ENCODE data around the gene STRA6. TPM values are rescaled to one million over a fixed set of nuclear protein-coding genes. Genes with fewer than 3 reads are reported as not detected.
A peak's percentile ranks its signal among the peaks of the same experiment; 100 is the strongest.

Gene STRA6, protein sequence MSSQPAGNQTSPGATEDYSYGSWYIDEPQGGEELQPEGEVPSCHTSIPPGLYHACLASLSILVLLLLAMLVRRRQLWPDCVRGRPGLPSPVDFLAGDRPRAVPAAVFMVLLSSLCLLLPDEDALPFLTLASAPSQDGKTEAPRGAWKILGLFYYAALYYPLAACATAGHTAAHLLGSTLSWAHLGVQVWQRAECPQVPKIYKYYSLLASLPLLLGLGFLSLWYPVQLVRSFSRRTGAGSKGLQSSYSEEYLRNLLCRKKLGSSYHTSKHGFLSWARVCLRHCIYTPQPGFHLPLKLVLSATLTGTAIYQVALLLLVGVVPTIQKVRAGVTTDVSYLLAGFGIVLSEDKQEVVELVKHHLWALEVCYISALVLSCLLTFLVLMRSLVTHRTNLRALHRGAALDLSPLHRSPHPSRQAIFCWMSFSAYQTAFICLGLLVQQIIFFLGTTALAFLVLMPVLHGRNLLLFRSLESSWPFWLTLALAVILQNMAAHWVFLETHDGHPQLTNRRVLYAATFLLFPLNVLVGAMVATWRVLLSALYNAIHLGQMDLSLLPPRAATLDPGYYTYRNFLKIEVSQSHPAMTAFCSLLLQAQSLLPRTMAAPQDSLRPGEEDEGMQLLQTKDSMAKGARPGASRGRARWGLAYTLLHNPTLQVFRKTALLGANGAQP
- 7.6 and 9.3 TPM in 2 replicates for total RNA-seq (2021; fragmentation: NEBNext Ultra II Directional; extraction: Animal tissue kit (Norgen Biotek cat#: 25700))
- polyA plus RNA-seq (2011; rRNA removed), result 14.5 and 21.0 TPM in 2 replicates
- polyA plus RNA-seq (2011; cell fraction: cytosol; rRNA removed), result 11.5 TPM
- 54.5 TPM for polyA plus RNA-seq (2011; cell fraction: nucleus; rRNA removed)
- 9.8 to 16.3 TPM (median 13.8 TPM) in 4 replicates for polyA plus RNA-seq (2012, experiment 1 of 2)
- polyA plus RNA-seq (2012, experiment 2 of 2), result 11.1 TPM
- polyA plus RNA-seq (2013, experiment 1 of 2), result 15.0 TPM
- polyA plus RNA-seq (2013, experiment 2 of 2), result 14.0 TPM
- 13.8 and 14.4 TPM in 2 replicates for polyA minus RNA-seq (2011; rRNA and poly(A)+ RNA removed)
- polyA minus RNA-seq (2011; cell fraction: cytosol; rRNA and poly(A)+ RNA removed), result 7.7 TPM
- polyA minus RNA-seq (2011; cell fraction: nucleus; rRNA and poly(A)+ RNA removed), result 39.6 TPM
- long read RNA-seq, experiment 1, partial matches to known transcripts, result 2 of 4 reads
- long read RNA-seq, experiment 1, other reads (novel, unspliced or antisense), result 2 of 4 reads
- long read RNA-seq, experiment 2, partial matches to known transcripts, result 0 of 1 reads
- long read RNA-seq, experiment 2, other reads (novel, unspliced or antisense), result 1 of 1 reads

DNA sequence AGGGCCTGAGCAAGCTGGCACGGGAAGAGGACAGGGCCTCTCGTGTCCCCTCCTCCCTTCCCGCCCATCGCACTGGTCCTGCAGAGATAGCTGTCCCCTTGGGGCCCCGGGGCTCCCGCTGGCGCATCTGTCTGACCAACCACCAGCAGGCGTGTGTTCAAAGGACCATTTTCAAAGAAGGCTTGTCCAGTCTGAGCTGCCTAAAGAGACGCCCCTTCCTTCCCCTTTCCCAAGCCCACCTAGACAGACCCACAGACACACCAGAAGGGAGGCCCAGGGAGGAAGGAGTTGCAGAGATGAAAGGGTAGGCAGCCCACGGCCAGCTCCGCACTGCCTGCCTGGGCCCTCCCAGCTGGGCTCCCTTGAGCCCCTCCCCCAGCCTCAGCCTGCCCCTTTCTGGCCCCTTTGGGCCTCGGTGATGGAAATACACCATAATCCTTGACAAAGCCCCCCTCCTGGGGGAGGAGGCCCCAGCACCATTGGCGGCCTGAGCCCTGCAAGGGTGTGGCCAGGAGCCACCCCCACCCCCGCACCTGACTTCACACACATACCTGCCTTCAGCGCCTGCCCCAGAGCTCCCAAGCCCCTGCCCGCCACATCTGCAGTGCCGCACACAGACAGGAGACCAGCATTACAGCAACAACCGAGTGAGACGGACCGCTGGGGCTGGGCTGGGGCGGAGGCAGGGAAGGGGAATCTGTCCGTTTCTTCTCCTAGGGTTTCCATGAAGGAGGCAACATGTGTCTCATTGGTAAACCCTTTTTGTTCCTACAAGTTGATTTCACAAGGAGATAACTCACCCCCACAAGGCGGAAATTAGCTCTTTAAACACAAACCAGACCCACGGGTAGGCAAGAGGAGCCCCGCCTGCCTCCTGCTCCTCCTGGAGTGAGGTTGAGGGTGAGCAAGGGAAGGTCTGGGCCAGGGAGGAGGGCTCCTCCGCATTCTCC is at the start of gene STRA6:
STRA6 (minus strand) TSS at position 336 of the 950 bp plus-strand sequence. CDS start 520 bp downstream, outside the sequence.
- Histone ChIP-seq H2AFZ (ENCODE audit: low read length) (0 out of 2 replicates have a peak within 1 kb of the TSS, but pooled peaks have one; percentile 30), H3K4me3 (ENCODE audit: extremely low read depth in 1 of 4, insufficient read depth in 2 of 4, low read depth in 3 of 4, low read length in 4 of 4) (peak within 1 kb of the TSS; percentile 26 to 60 (median 56); a peak in 7 of 8 replicates), H4K8ac (ENCODE audit: extremely low read depth, insufficient read depth, low read length) (no peak within 1 kb of the TSS; the same call in 1 of the 2 replicates), H3K23ac (ENCODE audit: insufficient read length) (no peak within 1 kb of the TSS), H4K91ac (replicated peaks; ENCODE audit: insufficient read length, low read length) (peak within 1 kb of the TSS; percentile 71), H2BK15ac (ENCODE audit: low read length) (peak within 1 kb of the TSS; percentile 96), H3K4ac (replicated peaks; ENCODE audit: insufficient read length, low read depth, low read length) (peak within 1 kb of the TSS; percentile 5), H3K9ac (replicated peaks in 1 of 4; ENCODE audit: extremely low read depth in 1 of 4, low read depth in 3 of 4, low read length in 3 of 4) (peak within 1 kb of the TSS in 3 of 4 experiments; percentile 5 to 49 (median 9); a peak in 4 of 7 replicates), H3K18ac (ENCODE audit: extremely low read depth, low read length) (peak within 1 kb of the TSS; percentile 98), H3K4me2 (ENCODE audit: insufficient read depth in 1 of 2, low read depth in 2 of 2, low read length in 2 of 2) (peak within 1 kb of the TSS; percentile 77 to 91), H3K36me3 (ENCODE audit: control insufficient read depth in 2 of 4, insufficient read depth in 4 of 4, low read length in 3 of 4) (no peaks in the 10 kb centered on the region), H2AK5ac (ENCODE audit: low read depth, low read length) (peak within 1 kb of the TSS; percentile 94), H2BK120ac (replicated peaks; ENCODE audit: low read depth, low read length) (peak within 1 kb of the TSS; percentile 75), H3K79me2 (ENCODE audit: control insufficient read depth in 1 of 2, insufficient read depth in 2 of 2, low read length in 2 of 2) (0 out of 4 replicates have a peak, but pooled peaks cover 0 to 4% of the 10 kb centered on the region in 2 experiments), H4K20me1 (replicated peaks in 1 of 2; ENCODE audit: control insufficient read depth in 1 of 2, insufficient read depth in 2 of 2, low read length in 2 of 2) (no peaks in the 10 kb centered on the region), H3K27me3 (replicated peaks in 1 of 4; ENCODE audit: control insufficient read depth in 3 of 4, extremely low read depth in 1 of 4, insufficient read depth in 3 of 4, low read length in 3 of 4) (peaks cover 0 to 7% (median 4%) of the 10 kb centered on the region in 4 experiments; a peak in 2 of 7 replicates), H3K9me3 (ENCODE audit: insufficient read depth in 2 of 2, low read depth in 1 of 2, low read length in 1 of 2) (no peaks in the 10 kb centered on the region), H4K5ac (ENCODE audit: insufficient read length, low read depth, low read length) (peak within 1 kb of the TSS; percentile 90), H3K14ac (ENCODE audit: insufficient read length) (no peak within 1 kb of the TSS), H3K56ac (replicated peaks; ENCODE audit: insufficient read length, low read depth, low read length) (peak within 1 kb of the TSS; percentile 37), H3K4me1 (replicated peaks in 1 of 4; ENCODE audit: control insufficient read depth in 3 of 4, insufficient read depth in 4 of 4, low read length in 3 of 4) (peaks cover 0 to 49% (median 33%) of the 10 kb centered on the region in 4 experiments; a peak in 6 of 7 replicates), H2BK5ac (ENCODE audit: low read depth, low read length) (peak within 1 kb of the TSS; percentile 92; the same call in 1 of the 2 replicates), H2BK20ac (ENCODE audit: low read length) (peak within 1 kb of the TSS; percentile 93), H2BK12ac (ENCODE audit: low read depth, low read length) (peak within 1 kb of the TSS; percentile 97), H3K27ac (ENCODE audit: low read depth, low read length) (peak within 1 kb of the TSS; percentile 46; the same call in 1 of the 2 replicates), H3K23me2 (ENCODE audit: low read depth, low read length) (peaks cover 4% of the 10 kb centered on the region; the same call in 1 of the 2 replicates), H3K79me1 (ENCODE audit: low read depth, low read length) (peaks cover 3% of the 10 kb centered on the region; the same call in 1 of the 2 replicates)
- ChIA-PET POLR2A (ENCODE audit: partially characterized antibody) (interaction anchor here (0.8 to 7.3 kb wide), 17 partner anchors 12 to 280 kb away, joined by 3 to 76 read pairs (median 4); no protein-coding TSS in a partner anchor), CTCF (ENCODE audit: partially characterized antibody) (interaction anchor here (0.6 to 6.1 kb wide), 34 partner anchors 8 to 830 kb away, joined by 3 to 31 read pairs (median 6); partner anchors contain the start of gene ISLR2)
- FAIRE-seq (peak; percentile 87), DNase-seq (ENCODE audit: low read depth in 1 of 2, low spot score in 2 of 2) (peak; percentile 90 to 93)
- WGBS, 2 experiments (ENCODE audit: extremely low coverage in 1 of 2, insufficient coverage in 1 of 2, insufficient read length in 1 of 2, insufficient replicate concordance in 2 of 2, low coverage in 1 of 2, low lambda C conversion rate in 2 of 2, missing lambda C conversion rate in 1 of 2), result 2% methylated on average over 24 of the region's 26 CpGs; no CpG with 5 or more reads in 1 of the 2 experiments
- TF ChIP-seq PHF8 (conservative IDR thresholded peaks at IDR 0.05; ENCODE audit: low read depth, low read length), result peak; percentile 31; the same call in 1 of the 2 replicates
- no peak for TF ChIP-seq RFX5 (IDR thresholded peaks at IDR 0.05; ENCODE audit: borderline replicate concordance, low read depth, low read length)
- peak; percentile 72; the same call in 1 of the 2 replicates for TF ChIP-seq POLR2AphosphoS5 (IDR thresholded peaks at IDR 0.05; ENCODE audit: low read depth, low read length)

Data from H1 (cell line).